ENCODE data around the gene NUCB1. TPM values are rescaled to one million over a fixed set of nuclear protein-coding genes. Genes with fewer than 3 reads are reported as not detected.

Gene NUCB1
- 100 to 1,000 TPM; 129 to 170 TPM for total RNA-seq

GRCh38 chr19:48899781-48900476, at the start of gene NUCB1:
TSS of gene NUCB1 (plus strand) at chr19:48900312. CDS start at chr19:48900797, 485 bp downstream.
- no peaks in the 10 kb centered on the region for H3K27me3 ChIP-seq
- 7 to 9% methylated on average over 27 to 34 of the region's 34 CpGs for WGBS, 2 donors
- H3K4me3 ChIP-seq: peak within 1 kb of the TSS; percentile 31 to 71
- peak in 2 of 3 donors; percentile 65 to 67 for TF ChIP-seq POLR2A (IDR thresholded peaks at IDR 0.05)
- TF ChIP-seq, protein P1, sequence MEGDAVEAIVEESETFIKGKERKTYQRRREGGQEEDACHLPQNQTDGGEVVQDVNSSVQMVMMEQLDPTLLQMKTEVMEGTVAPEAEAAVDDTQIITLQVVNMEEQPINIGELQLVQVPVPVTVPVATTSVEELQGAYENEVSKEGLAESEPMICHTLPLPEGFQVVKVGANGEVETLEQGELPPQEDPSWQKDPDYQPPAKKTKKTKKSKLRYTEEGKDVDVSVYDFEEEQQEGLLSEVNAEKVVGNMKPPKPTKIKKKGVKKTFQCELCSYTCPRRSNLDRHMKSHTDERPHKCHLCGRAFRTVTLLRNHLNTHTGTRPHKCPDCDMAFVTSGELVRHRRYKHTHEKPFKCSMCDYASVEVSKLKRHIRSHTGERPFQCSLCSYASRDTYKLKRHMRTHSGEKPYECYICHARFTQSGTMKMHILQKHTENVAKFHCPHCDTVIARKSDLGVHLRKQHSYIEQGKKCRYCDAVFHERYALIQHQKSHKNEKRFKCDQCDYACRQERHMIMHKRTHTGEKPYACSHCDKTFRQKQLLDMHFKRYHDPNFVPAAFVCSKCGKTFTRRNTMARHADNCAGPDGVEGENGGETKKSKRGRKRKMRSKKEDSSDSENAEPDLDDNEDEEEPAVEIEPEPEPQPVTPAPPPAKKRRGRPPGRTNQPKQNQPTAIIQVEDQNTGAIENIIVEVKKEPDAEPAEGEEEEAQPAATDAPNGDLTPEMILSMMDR (IDR thresholded peaks at IDR 0.05): peak in 5 of 7 experiments; percentile 5 to 53 (median 42)
- peaks cover 22% of the 10 kb centered on the region for H3K4me1 ChIP-seq
- peak within 1 kb of the TSS; percentile 42 to 83 (median 64) for H3K27ac ChIP-seq
- intact Hi-C loops (cut with DNase I): no loop called here
- DNase-seq: peak; percentile 98 to 99 (median 99)
- no peaks in the 10 kb centered on the region for H3K9me3 ChIP-seq
- H3K36me3 ChIP-seq (replicated peaks in 1 of 2; ENCODE audit: insufficient read depth in 1 of 2, low read depth in 2 of 2): peaks cover 0 to 6% of the 10 kb centered on the region in 2 donors
- ATAC-seq: peak; percentile 98

GRCh38 chr19:48852292-48852691, 47.8 kb upstream of the NUCB1 start:
- TF ChIP-seq, protein P1 (IDR thresholded peaks at IDR 0.05): no peak
- TF ChIP-seq POLR2A (IDR thresholded peaks at IDR 0.05): no peak
- no peaks in the 10 kb centered on the region for H3K9me3 ChIP-seq
- DNase-seq (no peak), ATAC-seq (no peak)
- H3K27ac ChIP-seq: no peak overlapping the region
- no peaks in the 10 kb centered on the region for H3K36me3 ChIP-seq (replicated peaks in 1 of 2; ENCODE audit: insufficient read depth in 1 of 2, low read depth in 2 of 2)
- intact Hi-C loops (cut with DNase I): no loop called here
- H3K4me1 ChIP-seq: no peaks in the 10 kb centered on the region
- H3K27me3 ChIP-seq: no peaks in the 10 kb centered on the region
- 95 to 100% methylated on average over 1 to 4 of the region's 4 CpGs for WGBS, 2 donors
- no peak overlapping the region for H3K4me3 ChIP-seq

- H3K27me3 ChIP-seq: no peaks in the 10 kb centered on the region
- no peak for ATAC-seq
- 90 to 93% methylated on average over 3 to 8 of the region's 8 CpGs for WGBS, 2 donors
- H3K4me1 ChIP-seq: no peaks in the 10 kb centered on the region
- intact Hi-C loops (cut with DNase I): no loop called here
- H3K36me3 ChIP-seq (replicated peaks in 1 of 2; ENCODE audit: insufficient read depth in 1 of 2, low read depth in 2 of 2): no peaks in the 10 kb centered on the region
- TF ChIP-seq, protein P1 (IDR thresholded peaks at IDR 0.05): no peak
- no peak for TF ChIP-seq POLR2A (IDR thresholded peaks at IDR 0.05)
- H3K4me3 ChIP-seq: no peak overlapping the region
- DNase-seq: no peak
- no peaks in the 10 kb centered on the region for H3K9me3 ChIP-seq
- no peak overlapping the region for H3K27ac ChIP-seq
These were observed 46.6 kb upstream of the NUCB1 start for GRCh38 chr19:48853483-48853882.

GRCh38 chr19:48854103-48854502, 46.0 kb upstream of the NUCB1 start:
- DNase-seq: no peak
- TF ChIP-seq, protein P1 (IDR thresholded peaks at IDR 0.05): no peak
- TF ChIP-seq POLR2A (IDR thresholded peaks at IDR 0.05): no peak
- H3K9me3 ChIP-seq: no peaks in the 10 kb centered on the region
- H3K27ac ChIP-seq: no peak overlapping the region
- H3K27me3 ChIP-seq: no peaks in the 10 kb centered on the region
- intact Hi-C loops (cut with DNase I): no loop called here
- ATAC-seq: no peak
- H3K4me3 ChIP-seq: no peak overlapping the region
- 85 to 86% methylated on average over 7 of the region's 7 CpGs for WGBS, 2 donors
- no peaks in the 10 kb centered on the region for H3K4me1 ChIP-seq
- H3K36me3 ChIP-seq (replicated peaks in 1 of 2; ENCODE audit: insufficient read depth in 1 of 2, low read depth in 2 of 2): no peaks in the 10 kb centered on the region

DNA sequence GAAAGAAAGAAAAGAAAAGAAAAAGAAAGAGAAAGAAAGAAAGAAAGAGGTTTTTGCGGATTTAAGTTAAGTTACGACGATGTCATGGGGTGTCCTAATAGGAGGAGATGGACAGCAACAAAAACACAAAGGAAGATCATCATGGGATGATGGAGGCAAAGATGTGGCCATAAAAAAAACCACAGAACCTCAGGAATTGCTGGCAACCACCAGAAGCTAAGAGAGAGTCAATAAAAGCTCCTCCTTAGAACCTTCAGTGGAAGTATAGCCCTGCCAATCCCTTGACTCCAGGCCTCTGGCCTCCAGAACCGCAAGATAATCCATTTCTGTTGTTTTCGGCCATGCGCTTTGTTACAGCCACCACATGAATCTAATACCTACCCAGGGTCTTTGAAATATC, 43.2 kb upstream of the NUCB1 start:
- no peak overlapping the region for H3K27ac ChIP-seq
- H3K36me3 ChIP-seq (replicated peaks in 1 of 2; ENCODE audit: insufficient read depth in 1 of 2, low read depth in 2 of 2): no peaks in the 10 kb centered on the region
- no peaks in the 10 kb centered on the region for H3K9me3 ChIP-seq
- TF ChIP-seq POLR2A (IDR thresholded peaks at IDR 0.05): no peak
- TF ChIP-seq, protein P1 (IDR thresholded peaks at IDR 0.05): no peak
- ATAC-seq (no peak), DNase-seq (no peak)
- H3K4me3 ChIP-seq: no peak overlapping the region
- no peaks in the 10 kb centered on the region for H3K27me3 ChIP-seq
- intact Hi-C loops (cut with DNase I): no loop called here
- no peaks in the 10 kb centered on the region for H3K4me1 ChIP-seq
- 86 to 88% methylated on average over 6 of the region's 6 CpGs for WGBS, 2 donors

Measured in body of pancreas (tissue), 4 donors.